DMS 273 (cell line): Measurements from ENCODE around the gene PYHIN1.
"Not testable (repeated sequence)": the region's sequence is repeated elsewhere in the genome, so short reads cannot be mapped to it uniquely, and the experiment has no call there.

Experiments used
- DNase-seq: peaks from one replicate; lab custom pipeline; 2025; ENCODE audit not compliant: unreplicated experiment; lab: John Stamatoyannopoulos, UW

Gene PYHIN1

DNA sequence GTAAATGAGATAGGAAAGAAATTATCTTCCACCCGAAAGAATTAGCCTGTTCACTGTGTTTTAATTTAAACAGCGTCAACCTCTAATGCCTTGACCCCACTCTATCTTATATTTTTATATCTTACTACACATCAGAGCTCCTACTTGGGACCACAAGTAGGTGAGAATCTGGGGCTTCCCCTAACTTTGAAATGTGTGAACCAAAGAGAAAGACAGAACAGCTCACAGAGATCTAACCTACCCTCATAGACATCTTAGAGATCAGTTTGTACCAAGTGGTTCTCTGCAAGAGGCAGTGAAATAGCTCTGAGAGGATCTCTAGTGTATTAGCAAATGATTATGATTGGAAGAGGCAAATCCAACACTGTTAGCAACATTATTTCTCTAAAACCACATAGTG, 47.4 kb downstream of the PYHIN1 start:
- no peak for DNase-seq

DNA sequence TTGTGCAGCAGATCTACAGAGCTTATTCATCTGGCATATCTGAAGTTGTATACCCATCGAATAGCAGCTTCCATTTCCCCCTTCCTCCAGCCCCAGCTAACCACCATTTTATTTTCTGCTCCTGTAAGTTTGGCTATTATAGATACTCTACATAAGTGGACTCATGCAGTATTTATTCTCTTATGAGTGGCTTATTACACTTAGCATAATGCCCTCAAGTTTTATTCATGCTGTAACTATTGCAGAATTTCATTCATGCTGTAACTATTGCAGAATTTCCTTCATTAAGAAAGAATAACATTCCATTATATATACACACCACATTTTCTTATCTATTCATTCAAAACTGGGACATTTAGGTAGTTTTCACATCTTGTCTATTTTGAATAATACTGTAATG, 47.9 kb downstream of the PYHIN1 start:
- DNase-seq, result no peak

DNA sequence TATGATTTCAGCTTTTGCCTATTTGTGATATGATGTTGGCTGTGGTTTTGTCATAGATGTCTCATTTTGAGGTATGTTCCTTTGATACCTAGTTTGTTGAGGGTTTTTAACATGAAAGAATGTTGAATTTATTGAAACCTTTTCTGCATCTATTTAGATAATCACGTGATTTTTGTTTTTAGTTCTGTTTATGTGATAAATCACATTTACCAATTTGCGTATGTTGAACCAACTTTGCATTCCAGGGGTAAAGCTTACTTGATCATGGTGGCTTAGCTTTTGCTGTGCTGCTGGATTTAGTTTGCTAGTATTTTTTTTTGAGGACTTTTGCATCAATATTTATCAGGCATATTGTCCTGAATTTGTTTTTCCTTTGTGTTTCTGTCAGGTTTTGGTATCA, 51.9 kb downstream of the PYHIN1 start:
- DNase-seq, result no peak

DNA sequence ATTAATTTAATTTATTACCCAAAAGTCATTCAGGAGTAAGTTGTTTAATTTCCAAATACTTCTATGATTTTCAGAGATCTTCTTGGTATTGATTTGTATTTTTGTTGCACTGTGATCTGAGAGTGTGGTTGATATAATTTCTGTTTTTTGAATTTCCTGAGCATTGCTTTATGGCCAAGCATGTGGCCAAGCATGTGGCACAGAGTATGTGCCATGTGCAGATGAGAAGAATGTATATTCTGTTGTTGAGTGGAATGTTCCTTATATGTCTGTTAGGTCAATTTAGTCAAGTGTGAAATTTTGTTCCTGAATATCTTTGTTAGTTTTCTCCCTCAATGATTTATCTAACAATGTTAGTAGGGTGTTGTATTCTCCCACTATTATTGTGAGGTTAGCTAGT, 53.0 kb downstream of the PYHIN1 start:
- DNase-seq, result no peak

DNA sequence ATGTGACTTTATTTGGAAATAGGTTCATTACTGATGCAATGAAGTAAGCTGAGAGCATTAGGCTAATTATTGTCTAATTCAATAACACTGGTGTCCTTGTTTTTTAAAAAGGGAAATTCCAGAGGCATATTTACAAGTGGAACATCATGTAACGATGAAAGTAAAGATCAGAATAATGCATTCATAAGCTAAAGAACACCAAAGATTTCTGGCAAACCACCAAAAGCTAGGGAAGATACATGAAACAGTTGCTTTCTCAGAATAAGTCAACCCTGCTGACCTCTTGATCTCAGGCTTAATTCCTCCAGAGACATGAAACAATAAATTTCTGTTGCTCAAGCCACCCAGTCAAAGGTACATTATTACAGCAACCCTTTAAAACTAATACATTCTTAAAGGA, 58.1 kb downstream of the PYHIN1 start:
- DNase-seq, result no peak

DNA sequence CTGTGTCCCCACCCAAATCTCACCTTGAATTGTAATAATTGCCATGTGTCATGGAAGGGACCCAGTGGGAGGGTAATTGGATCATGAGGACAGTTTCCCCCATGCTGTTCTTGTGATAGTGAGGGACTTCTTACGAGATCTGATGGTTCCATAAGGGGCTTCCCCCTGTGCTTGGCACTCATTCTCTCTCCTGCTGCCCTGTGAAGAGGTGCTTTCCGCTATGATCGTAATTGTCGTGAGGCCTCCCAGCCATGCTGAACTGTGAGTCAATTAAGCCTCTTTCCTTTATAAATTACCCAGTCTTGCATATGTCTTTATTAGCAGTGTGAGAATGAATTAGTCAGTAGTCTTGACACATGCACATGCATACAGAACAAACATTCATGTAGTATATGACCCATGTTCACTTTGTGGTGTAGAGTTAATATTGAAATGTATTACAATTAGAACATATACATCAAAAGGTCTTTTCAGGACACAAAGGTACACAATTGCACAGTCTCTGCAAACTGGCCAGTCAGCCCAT, 61.5 kb downstream of the PYHIN1 start:
- DNase-seq, result no peak

DNA sequence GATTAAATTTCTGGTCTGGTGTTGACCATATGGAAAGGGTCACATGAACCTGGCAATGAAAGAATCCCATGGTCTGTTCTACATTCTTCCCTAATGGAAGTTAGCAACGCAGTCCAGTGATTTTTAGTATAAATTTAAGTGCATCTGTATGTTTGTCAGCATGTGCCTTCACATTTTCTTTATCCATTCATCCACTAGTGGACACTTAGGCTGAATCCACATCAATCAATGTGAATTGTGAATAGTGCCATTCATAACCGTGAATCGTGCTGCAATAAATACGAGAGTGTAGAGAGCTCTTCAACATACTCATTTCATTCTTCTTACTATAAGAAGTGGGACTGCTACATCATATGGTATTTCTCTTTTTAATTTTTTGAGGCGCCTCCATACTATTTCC, 65.6 kb downstream of the PYHIN1 start:
- DNase-seq, result no peak

DNA sequence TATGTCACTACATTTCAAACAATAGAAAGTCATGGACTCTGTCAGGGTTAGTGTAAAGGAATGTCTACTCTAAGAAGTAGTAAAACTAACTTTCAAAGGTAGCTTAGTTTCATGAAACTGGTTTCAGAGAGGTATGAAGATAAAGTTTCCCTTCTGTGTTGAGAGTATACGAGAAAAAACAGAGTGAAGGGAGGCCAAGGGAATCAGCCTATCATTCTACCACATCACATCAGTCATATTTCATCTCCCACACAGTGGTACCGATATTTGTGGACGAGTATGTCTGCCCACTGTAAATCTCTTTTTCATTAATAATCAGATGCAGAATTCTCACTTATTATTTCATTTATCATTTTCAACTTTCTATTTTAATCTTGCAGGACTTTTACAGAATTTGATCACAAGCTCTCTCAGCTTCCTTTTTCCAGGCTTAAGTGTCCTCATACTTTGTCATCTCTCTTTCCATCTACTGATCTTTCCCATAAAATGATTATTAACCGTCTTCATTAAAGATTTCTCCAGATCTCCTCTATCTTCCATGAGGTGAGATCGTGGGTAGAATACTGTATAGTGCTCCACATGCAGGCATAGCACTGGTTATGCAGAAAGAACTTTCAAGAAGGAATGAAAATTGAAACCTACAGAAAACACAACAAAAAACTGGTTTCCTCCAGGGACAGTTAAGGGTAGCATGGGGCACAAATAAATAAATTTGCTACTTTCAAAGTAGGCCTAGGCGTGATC, 66.9 kb downstream of the PYHIN1 start:
- DNase-seq, result no peak

DNA sequence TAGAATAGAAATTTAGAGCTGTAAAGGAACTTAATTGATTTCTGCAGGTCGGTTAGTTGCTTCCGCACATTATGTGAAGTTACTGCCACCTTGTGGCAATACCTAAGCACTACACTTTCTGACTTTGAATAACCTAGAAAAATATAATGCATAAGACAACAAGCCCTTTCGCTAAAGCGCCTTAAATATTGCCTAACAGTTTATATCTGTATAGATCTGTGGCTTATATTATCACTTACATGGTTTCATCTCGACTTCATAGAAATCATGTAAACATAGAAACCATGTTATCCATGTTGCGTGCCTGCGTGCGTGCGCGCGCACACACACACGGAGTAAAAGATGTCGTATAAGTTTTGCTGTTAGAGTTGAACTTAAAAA, 67.4 kb downstream of the PYHIN1 start:
- peak; percentile 78 for DNase-seq

DNA sequence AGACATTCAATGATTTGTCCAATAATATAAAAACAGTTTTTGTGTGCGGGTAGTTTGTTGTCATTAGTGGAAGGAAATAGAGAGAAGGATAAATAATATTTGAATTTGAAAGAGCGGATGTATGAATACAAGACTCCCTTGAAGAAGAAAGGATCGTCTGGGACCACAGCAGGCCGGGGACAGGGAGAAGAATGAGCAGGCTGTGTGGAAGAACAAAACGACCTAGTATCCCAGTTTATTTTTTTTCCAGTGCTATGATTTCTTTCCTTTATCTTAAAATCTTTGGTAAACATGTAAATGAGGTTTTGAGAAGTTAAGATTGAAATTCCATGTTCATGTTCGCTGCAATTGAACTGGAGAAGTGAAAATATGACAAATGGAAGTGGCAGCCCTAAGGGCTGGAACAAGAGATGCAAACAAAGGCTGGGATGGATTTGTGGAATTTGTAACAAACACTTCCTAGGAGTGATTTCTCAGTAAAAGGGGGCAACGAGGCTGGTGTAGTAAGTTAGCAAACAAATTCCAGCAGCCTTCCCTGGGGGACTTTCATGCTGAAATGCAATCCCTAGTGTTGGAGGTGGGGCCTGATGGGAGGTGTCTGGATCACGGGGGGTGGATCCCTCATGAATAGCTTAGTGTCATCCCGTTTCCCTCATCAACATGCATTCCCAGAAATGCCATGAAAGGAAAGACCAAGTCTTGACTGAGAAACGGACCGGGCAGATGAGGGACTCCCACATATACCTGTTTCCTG, 68.1 kb downstream of the PYHIN1 start:
- DNase-seq, result peak; percentile 49

DNA sequence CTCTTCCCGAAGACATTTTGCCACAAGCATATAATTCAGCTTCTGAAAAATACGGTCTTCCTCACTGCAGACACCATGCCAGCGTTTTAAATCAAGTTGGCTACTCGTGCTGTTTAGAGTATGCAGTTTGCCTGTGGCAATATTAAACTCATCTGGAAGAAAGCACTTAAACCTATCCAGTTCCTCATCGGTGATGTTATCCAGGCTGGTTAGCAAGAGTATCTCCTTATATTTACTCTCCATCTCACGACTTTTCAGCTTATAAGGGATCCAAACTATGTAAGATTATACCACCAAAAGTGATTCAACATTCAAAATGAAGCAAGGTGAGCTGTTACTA, 68.7 kb downstream of the PYHIN1 start:
- DNase-seq, result no peak

DNA sequence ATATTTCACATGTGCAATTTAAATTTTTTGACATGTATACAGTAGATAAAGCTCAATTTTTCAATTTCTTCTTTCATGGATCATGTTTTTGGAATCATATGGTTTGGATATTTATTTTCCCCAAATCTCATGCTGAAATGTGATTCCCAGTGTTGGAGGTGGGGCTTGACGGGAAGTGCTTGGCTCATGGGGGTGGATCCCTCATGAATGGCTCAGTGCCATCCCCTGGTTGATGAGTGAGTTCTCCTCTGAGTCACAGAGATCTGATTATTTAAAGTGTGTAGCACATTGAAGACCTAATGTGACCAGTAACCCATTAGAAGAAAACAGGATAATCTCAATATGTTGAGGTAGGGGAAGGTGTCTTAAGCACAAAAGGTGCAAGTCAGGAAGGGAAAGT, 69.3 kb downstream of the PYHIN1 start:
- peak; percentile 62 for DNase-seq

DNA sequence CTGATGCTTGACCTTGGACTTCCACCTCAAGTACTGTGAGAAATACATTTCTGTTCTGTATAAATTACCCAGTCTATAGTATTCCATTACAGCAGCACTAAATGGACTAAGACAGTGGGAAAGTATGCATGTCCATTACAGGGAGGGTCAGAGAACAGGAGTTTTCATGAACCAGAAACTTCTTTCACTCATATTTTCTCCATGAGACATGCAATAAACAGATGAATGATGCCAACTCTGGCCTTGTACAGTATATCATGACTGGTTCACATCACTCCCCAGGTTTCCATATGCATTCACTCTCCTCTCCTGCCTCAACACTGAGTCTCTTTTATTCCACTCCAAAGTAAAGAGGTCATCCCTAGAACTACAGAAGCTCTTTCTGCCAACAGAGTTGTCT, 73.8 kb downstream of the PYHIN1 start:
- no peak for DNase-seq

DNA sequence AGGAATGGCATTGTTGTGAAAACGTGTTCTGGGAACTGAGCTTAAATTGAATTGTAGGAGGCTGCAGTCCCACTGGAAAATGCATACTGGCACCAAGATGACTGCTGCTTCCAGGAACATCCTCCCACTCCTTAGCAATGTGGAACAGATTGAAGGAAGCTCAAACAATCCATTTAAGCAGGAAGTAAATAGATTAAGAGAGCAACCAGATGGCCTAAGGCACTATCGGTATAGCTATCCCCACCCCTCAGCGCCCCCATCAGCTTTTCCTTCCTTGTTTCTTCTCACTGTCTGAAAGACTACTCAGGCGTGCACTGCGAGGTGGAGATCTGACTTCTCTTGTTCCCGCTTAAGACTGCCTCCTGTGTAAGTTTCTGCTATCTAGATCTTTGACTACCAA, 74.3 kb downstream of the PYHIN1 start:
- DNase-seq, result peak; percentile 14

DNA sequence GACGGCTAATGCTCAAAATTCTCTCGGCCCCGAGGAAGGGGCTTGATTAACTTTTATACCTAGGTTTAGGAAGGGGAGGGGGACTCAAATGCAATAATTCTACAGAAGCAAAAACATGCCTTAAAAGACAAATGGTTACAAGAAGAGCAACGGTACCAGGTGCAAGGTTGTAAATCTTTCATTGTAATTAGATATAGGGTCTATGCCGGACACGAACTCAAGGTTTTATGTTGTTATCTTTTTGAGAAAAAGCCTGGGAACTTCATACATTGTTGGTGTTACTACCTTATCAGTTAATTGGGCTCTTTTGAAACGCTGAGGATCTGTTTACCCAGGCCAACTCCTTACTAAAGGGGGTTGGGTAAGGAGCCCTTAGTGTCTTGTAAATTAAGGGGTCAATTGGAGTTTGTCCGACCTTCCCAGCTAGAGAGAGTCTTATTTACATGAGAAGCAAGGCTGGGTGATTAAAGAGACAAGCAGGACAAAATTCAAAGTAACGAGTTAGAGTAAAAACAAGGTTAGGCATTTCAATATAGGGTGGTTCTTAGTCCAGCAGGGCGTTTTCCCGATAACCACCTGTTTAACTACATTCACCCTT, 75.0 kb downstream of the PYHIN1 start:
- not testable (repeated sequence) for DNase-seq

DNA sequence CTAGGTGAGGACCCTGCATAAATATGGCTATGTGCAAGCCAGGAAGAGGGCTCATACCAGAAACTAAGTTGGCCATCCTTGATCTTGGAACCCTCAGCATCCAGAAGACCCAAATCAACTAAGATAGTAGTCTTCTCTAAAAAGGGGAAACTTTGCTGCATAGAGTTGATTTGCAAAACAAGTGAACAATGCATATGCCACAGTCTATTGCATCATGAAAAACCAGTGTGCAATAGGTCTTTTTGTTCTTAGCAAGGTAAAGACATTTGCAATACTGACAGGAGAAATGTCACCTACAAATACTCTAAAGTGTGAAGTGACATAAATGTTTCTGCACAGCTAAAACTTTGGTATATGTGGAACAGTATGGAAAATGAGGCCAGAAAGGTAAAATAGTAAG, 76.4 kb downstream of the PYHIN1 start:
- DNase-seq, result no peak

DNA sequence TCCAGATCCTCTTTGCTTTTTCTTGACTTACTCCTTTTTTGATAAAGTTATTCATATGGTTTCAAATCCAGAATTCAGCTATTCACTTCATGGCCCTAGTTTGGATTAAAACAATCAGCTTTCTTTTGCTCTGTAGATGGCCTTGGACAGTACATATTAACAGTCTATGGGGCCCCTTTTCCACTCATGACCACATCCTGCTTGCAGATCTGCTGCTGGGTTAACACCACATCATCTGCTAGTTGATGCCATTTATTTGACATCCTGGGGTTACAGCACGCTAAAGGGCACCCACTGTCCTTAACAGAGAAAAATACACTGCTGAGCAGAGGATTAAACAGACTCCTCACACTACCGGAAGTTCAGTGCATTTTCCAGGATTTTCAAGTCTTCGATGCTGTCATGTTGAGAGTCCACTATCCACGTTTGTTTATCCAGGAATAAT, 77.4 kb downstream of the PYHIN1 start:
- DNase-seq, result no peak

DNA sequence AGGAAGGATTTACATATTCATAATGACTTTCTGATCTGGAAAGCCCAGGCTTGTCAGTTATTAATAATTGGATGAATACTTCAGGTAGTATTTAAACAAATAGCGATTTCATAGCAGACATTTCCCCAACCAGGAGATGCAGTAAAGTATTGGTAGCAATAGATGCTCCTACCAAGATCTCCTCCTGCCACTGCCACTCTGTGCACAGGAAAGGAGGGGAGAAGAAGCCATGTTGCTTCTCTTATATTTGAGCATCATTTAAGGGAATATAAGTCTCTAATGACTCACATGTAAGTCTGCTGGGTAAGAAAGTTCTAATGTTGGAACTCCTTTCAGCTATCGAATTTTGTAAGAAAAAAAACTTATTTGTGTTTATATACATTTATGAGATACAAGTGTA, 77.9 kb downstream of the PYHIN1 start:
- no peak for DNase-seq

DNA sequence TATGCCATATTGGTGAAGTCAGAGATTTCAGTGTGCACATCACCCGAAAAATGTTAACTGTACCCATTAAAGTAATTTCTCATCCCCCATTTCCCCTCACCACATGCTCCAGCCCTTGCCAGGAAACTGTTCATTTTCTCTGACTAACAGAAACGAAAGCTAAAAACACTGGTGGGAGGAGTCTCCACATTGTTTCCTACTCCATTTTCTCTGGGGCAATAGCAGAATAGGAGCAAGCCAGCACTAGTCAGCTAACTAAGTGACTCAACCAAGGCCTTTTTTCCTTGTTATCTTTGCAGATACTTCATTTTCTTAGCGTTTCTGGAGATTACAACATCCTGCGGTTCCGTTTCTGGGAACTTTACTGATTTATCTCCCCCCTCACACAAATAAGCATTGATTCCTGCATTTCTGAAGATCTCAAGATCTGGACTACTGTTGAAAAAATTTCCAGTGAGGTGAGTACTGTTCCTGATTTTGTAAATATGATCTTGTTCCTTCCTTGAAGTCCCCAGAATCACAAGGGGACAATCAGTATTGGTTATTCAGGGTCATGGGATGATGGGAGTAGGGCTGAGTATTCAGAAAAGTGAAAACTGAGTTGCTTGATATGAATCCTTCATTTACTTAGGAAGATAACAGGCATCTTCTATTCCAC, 78.5 kb downstream of the PYHIN1 start, which contains the start of gene IFI16:
Gene IFI16, plus strand, starts transcription at position 204 of the 658 bp plus-strand sequence. CDS start 4,774 bp downstream, outside the sequence.
- DNase-seq, result peak; percentile 29

DNA sequence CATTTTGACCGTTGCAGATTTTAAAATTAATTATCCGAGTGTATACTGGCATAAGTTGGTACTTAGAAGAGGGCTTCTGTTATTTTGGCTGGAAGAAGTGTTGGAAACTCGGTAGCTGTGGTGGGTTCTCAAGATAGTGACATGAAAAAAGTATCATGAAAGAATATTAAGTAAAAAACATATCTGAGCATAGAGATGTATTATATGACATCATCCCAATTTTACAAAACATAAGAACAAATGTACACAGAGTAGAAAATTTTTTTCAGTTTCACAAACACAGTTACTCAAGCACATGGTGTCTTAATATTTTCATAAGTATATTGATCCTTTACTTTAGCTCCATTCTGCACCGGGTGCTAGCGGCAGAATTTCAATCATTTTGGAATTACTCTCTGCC, 79.0 kb downstream of the PYHIN1 start:
- DNase-seq, result no peak

DNA sequence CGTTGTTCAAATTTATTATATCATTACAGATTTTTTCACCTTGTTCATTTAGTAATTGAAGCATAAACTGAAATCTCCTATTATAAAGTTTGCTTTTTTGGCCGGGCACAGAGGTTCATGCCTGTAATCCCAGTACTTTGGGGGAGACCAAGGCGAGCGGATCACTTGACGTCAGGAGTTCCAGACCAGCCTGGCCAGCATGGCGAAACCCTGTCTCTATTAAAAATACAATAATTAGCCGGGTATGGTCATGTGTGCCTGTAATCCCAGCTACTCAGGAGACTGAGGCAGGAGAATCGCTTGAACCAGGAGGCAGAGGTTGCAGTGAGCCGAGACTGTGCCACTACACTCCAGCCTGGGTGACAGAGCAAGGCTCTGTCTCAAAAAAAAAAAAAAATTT, 79.6 kb downstream of the PYHIN1 start:
- not testable (repeated sequence) for DNase-seq
